GM21825 (cell line): ENCODE measurements around the gene PCAT7.
"Not testable (repeated sequence)": the region's sequence is repeated elsewhere in the genome, so short reads cannot be mapped to it uniquely, and the experiment has no call there.

ENCODE experiments used
- ATAC-seq: cut with Tn5 transposase; IDR thresholded peaks from one replicate; pipeline ENCODE4 v1.9.1; 2021; ENCODE audit warnings: mild to moderate bottlenecking, moderate library complexity; ENCODE audit not compliant: unreplicated experiment

The PCAT7 gene

GRCh38 chr9:94560237-94560636 lies 5.4 kb downstream of the PCAT7 start:
- no peak for ATAC-seq

- no peak for ATAC-seq
Observed at GRCh38 chr9:94563548-94563947, 8.7 kb downstream of the PCAT7 start.

- not testable (repeated sequence) for ATAC-seq
Observed at GRCh38 chr9:94564279-94564678, 9.4 kb downstream of the PCAT7 start.

GRCh38 chr9:94566550-94566949 lies 11.7 kb downstream of the PCAT7 start:
- no peak for ATAC-seq

- ATAC-seq = no peak
Observed at GRCh38 chr9:94567271-94567670, 12.4 kb downstream of the PCAT7 start.

- no peak for ATAC-seq
Observed at GRCh38 chr9:94568250-94568889, 13.5 kb downstream of the PCAT7 start.

- no peak for ATAC-seq
Observed at GRCh38 chr9:94568972-94569712, 14.3 kb downstream of the PCAT7 start.

- ATAC-seq = no peak
Observed at GRCh38 chr9:94576131-94576530, 21.2 kb downstream of the PCAT7 start.

- no peak for ATAC-seq
Observed at GRCh38 chr9:94577036-94577435, 22.2 kb downstream of the PCAT7 start.

GRCh38 chr9:94577571-94577970 lies 22.7 kb downstream of the PCAT7 start:
- ATAC-seq = no peak

GRCh38 chr9:94581728-94582127 lies 26.8 kb downstream of the PCAT7 start:
- ATAC-seq = no peak

GRCh38 chr9:94584555-94584954 lies 29.7 kb downstream of the PCAT7 start:
- ATAC-seq = no peak

GRCh38 chr9:94586316-94586715 lies 31.4 kb downstream of the PCAT7 start:
- no peak for ATAC-seq

GRCh38 chr9:94586814-94587213 lies 31.9 kb downstream of the PCAT7 start:
- no peak for ATAC-seq

GRCh38 chr9:94588681-94589080 lies 33.8 kb downstream of the PCAT7 start:
- no peak for ATAC-seq

GRCh38 chr9:94591046-94591545 lies 36.2 kb downstream of the PCAT7 start:
- ATAC-seq = not testable (repeated sequence)

GRCh38 chr9:94591876-94592275 lies 37.0 kb downstream of the PCAT7 start:
- ATAC-seq = no peak

GRCh38 chr9:94592683-94593082 lies 37.8 kb downstream of the PCAT7 start:
- not testable (repeated sequence) for ATAC-seq

GRCh38 chr9:94593459-94594345 lies 38.8 kb downstream of the PCAT7 start, which contains the start of gene FBP2:
Gene FBP2, minus strand, starts transcription at chr9:94593824. Its CDS starts 98 bp downstream, at chr9:94593726.
- ATAC-seq = no peak

- no peak for ATAC-seq
Observed at GRCh38 chr9:94599102-94599501, 44.2 kb downstream of the PCAT7 start.

GRCh38 chr9:94600258-94600657 lies 45.4 kb downstream of the PCAT7 start:
- no peak for ATAC-seq
